DMS153 treated with DMSO at 0.1 percent for 48 hours (cell line): ENCODE results near the gene SLC5A2.
"Not testable (repeated sequence)": the region's sequence is repeated elsewhere in the genome, so short reads cannot be mapped to it uniquely, and the experiment has no call there.

Source experiments
- DNase-seq: peaks from one replicate; lab custom pipeline; 2025; ENCODE audit not compliant: unreplicated experiment; lab: John Stamatoyannopoulos, UW

The SLC5A2 gene

GRCh38 chr16:31523768-31524167 is 40.8 kb downstream of the SLC5A2 start:
- DNase-seq = not testable (repeated sequence)

- DNase-seq = no peak
These were observed 42.2 kb downstream of the SLC5A2 start for GRCh38 chr16:31525113-31525512.

GRCh38 chr16:31527734-31528274 is 44.9 kb downstream of the SLC5A2 start, which contains the start of gene AHSP:
Gene AHSP (plus strand): TSS chr16:31527900. CDS start chr16:31528140, 240 bp downstream.
- no peak for DNase-seq

GRCh38 chr16:31528523-31529107 is 45.7 kb downstream of the SLC5A2 start:
- no peak for DNase-seq

- DNase-seq = no peak
These were observed 46.4 kb downstream of the SLC5A2 start for GRCh38 chr16:31529108-31529936.

- no peak for DNase-seq
These were observed 47.0 kb downstream of the SLC5A2 start for GRCh38 chr16:31529937-31530312.

- DNase-seq = no peak
These were observed 47.5 kb downstream of the SLC5A2 start for GRCh38 chr16:31530405-31530804.

- DNase-seq = no peak
These were observed 48.2 kb downstream of the SLC5A2 start for GRCh38 chr16:31531096-31531495.

GRCh38 chr16:31532120-31532519 is 49.2 kb downstream of the SLC5A2 start:
- DNase-seq = no peak

GRCh38 chr16:31532896-31533295 is 50.0 kb downstream of the SLC5A2 start:
- DNase-seq = no peak

- DNase-seq = no peak
These were observed 52.8 kb downstream of the SLC5A2 start for GRCh38 chr16:31535737-31536136.

- DNase-seq = no peak
These were observed 54.0 kb downstream of the SLC5A2 start for GRCh38 chr16:31536804-31537361.

- no peak for DNase-seq
These were observed 54.7 kb downstream of the SLC5A2 start for GRCh38 chr16:31537362-31538242.

GRCh38 chr16:31538243-31538598 is 55.3 kb downstream of the SLC5A2 start:
- not testable (repeated sequence) for DNase-seq

GRCh38 chr16:31539762-31540161 is 56.8 kb downstream of the SLC5A2 start:
- not testable (repeated sequence) for DNase-seq
